Activated CD8-positive, alpha-beta T cell treated with anti-CD3 and anti-CD28 coated beads for 36 hours (primary cell): ENCODE results near the gene KLHL17. TPM values are rescaled to one million over a fixed set of nuclear protein-coding genes. Genes with fewer than 3 reads are reported as not detected.
A peak's percentile ranks its signal among the peaks of the same experiment; 100 is the strongest.

Experiments
- ATAC-seq: fragments of 200-7000 bp; cut with Tn5 transposase; one replicate; pipeline ENCODE4 v1.10.0; 2021; ENCODE audit warnings: mild to moderate bottlenecking, moderate library complexity
- CTCF ChIA-PET: fragments of 350-600 bp; sonication (Branson Sonifier 250); formaldehyde crosslinking; loops from one replicate; lab custom pipeline; 2021; ENCODE audit warnings: antibody characterized with exemption; lab: Charles Lee
- POLR2A ChIA-PET: fragments of 350-600 bp; sonication (Branson Sonifier 250); formaldehyde crosslinking; loops from one replicate; lab custom pipeline; 2021; ENCODE audit warnings: antibody characterized with exemption; lab: Charles Lee
- DNase-seq: peaks from one replicate; pipeline ENCODE4 v3.0.0-alpha.2; 2020
- H3K27ac Mint-ChIP-seq: one replicate; pipeline ENCODE4 v1.8.0; 2021; ENCODE audit warnings: mild to moderate bottlenecking, mixed read lengths
- H3K27me3 Mint-ChIP-seq: one replicate; pipeline ENCODE4 v1.8.0; 2021; ENCODE audit warnings: mixed read lengths
- H3K36me3 Mint-ChIP-seq: one replicate; pipeline ENCODE4 v1.8.0; 2021; ENCODE audit warnings: low read depth, mixed read lengths
- H3K4me1 Mint-ChIP-seq: one replicate; pipeline ENCODE4 v1.8.0; 2021; ENCODE audit warnings: low read depth, mixed read lengths
- H3K4me3 Mint-ChIP-seq: one replicate; pipeline ENCODE4 v1.8.0; 2021; ENCODE audit warnings: mild to moderate bottlenecking, moderate library complexity, mixed read lengths
- H3K9me3 Mint-ChIP-seq: one replicate; pipeline ENCODE4 v1.8.0; 2021; ENCODE audit warnings: mixed read lengths
- CTCF ChIP-seq: fragments of 200-600 bp; IDR thresholded peaks from one replicate; pipeline ENCODE4 v1.8.0; 2022; ENCODE audit warnings: antibody characterized with exemption, mild to moderate bottlenecking
- intact Hi-C: fragments of 100-400 bp; cut with micrococcal nuclease; formaldehyde crosslinking; loops from one replicate; pipeline ENCODE4 v1.10.0; 2022
- total RNA-seq, 2 experiments: library from RNA; stranded (reverse); gene quantifications; one replicate each; pipeline ENCODE4 v1.2.3, GENCODE V29; 2021

Gene KLHL17
- total RNA-seq, 2 experiments from 2014 or later: 27.8 to 31.2 TPM

- H3K36me3 Mint-ChIP-seq: peaks cover 5% of the 10 kb centered on the region
- ChIA-PET POLR2A (interaction anchor here (0.6 to 2.5 kb wide), 14 partner anchors 8 to 664 kb away, joined by 3 to 13 read pairs (median 3); partner anchors contain the start of genes AURKAIP1, PERM1 and PLEKHN1), CTCF (interaction anchor here (0.8 to 3.5 kb wide), 10 partner anchors 12 to 385 kb away, joined by 3 to 37 read pairs (median 4); partner anchors contain the start of genes CCNL2, HES4 and PERM1)
- peaks cover 4% of the 10 kb centered on the region for H3K9me3 Mint-ChIP-seq
- H3K4me3 Mint-ChIP-seq: peak overlapping the region; percentile 93
- H3K27me3 Mint-ChIP-seq: no peaks in the 10 kb centered on the region
- H3K4me1 Mint-ChIP-seq: peaks cover 30% of the 10 kb centered on the region
- no peak for TF ChIP-seq CTCF
- intact Hi-C loops: no loop called here
- ATAC-seq: peak; percentile 34
- peak; percentile 67 for DNase-seq
- peak overlapping the region; percentile 86 for H3K27ac Mint-ChIP-seq
Observed at GRCh38 chr1:1013922-1014648, 53.7 kb downstream of the KLHL17 start.

GRCh38 chr1:1014799-1015681 is 54.7 kb downstream of the KLHL17 start:
- Mint-ChIP-seq H3K27ac (peak overlapping the region; percentile 86), H3K9me3 (peaks cover 3% of the 10 kb centered on the region), H3K36me3 (peaks cover 5% of the 10 kb centered on the region), H3K27me3 (no peaks in the 10 kb centered on the region), H3K4me3 (peak overlapping the region; percentile 93), H3K4me1 (peaks cover 30% of the 10 kb centered on the region)
- CTCF ChIA-PET: interaction anchor here (1.1 to 3.5 kb wide), 5 partner anchors 13 to 49 kb away, joined by 3 to 37 read pairs (median 12); partner anchors contain the start of gene PERM1
- intact Hi-C loops: no loop called here
- DNase-seq (peak; percentile 56), ATAC-seq (no peak)
- POLR2A ChIA-PET: interaction anchor here (0.6 to 2.5 kb wide), 5 partner anchors 8 to 236 kb away, joined by 3 to 13 read pairs (median 4); no protein-coding TSS in a partner anchor
- peak; percentile 42 for TF ChIP-seq CTCF

Other genes with a start within 250 kb of the KLHL17 start
- gene SAMD11, start 36.7 kb upstream of the KLHL17 start, total RNA-seq: not detected
- 100 to 1,000 TPM; 138 to 139 TPM for gene NOC2L, start 1.3 kb upstream of the KLHL17 start, total RNA-seq
- gene PLEKHN1, start 5.9 kb downstream of the KLHL17 start, total RNA-seq: 1 to 10 TPM; 1.0 to 1.3 TPM
- not detected for gene PERM1, start 21.5 kb downstream of the KLHL17 start, total RNA-seq
- 1 to 10 TPM; 5.7 to 9.0 TPM for gene HES4, start 39.5 kb downstream of the KLHL17 start, total RNA-seq
- gene ISG15, start 52.9 kb downstream of the KLHL17 start, total RNA-seq: 100 to 1,000 TPM in 1 of 2 experiments, 10 to 100 TPM in 1; 94.5 to 102 TPM
- gene AGRN, start 59.5 kb downstream of the KLHL17 start, total RNA-seq: 10 to 100 TPM; 64.9 to 68.0 TPM
- not detected for gene RNF223, start 113.7 kb downstream of the KLHL17 start, total RNA-seq
- 10 to 100 TPM; 17.5 to 20.3 TPM for gene C1orf159, start 155.5 kb downstream of the KLHL17 start, total RNA-seq
- gene TTLL10, start 213.3 kb downstream of the KLHL17 start, total RNA-seq: not detected
- gene TNFRSF18, start 246.0 kb downstream of the KLHL17 start, total RNA-seq: 100 to 1,000 TPM; 126 to 135 TPM